GM23248 (cell line): ENCODE data around the gene PAPPA.

ENCODE experiments used
- EZH2 ChIP-seq: fragments of 200-600 bp; sonication (generic); IDR thresholded peaks from 2 replicates; pipeline ENCODE4 v1.6.1; 2018; ENCODE audit warnings: antibody characterized with exemption, mild to moderate bottlenecking; ENCODE audit not compliant: insufficient read depth, poor library complexity, severe bottlenecking
- EZH2phosphoT487 ChIP-seq: fragments of 200-600 bp; sonication (generic); IDR thresholded peaks from 2 replicates; pipeline ENCODE4 v1.6.1; 2018; ENCODE audit warnings: antibody characterized with exemption, moderate library complexity, mild to moderate bottlenecking, low read depth; ENCODE audit not compliant: insufficient read depth

- TF ChIP-seq EZH2 (no peak), EZH2phosphoT487 (no peak)
Measured at GRCh38 chr9:116331241-116331640, 177.7 kb downstream of the PAPPA start.
